Neural progenitor cell (in vitro differentiated cells): Measurements from ENCODE around the gene SMTNL1. TPM values are rescaled to one million over a fixed set of nuclear protein-coding genes. Genes with fewer than 3 reads are reported as not detected.
A peak's percentile ranks its signal among the peaks of the same experiment; 100 is the strongest.

Source experiments
- DNase-seq: peaks from one replicate; pipeline ENCODE4 v3.0.0-alpha.2; 2016; ENCODE audit warnings: low spot score
- H2AFZ ChIP-seq: fragments of 200-600 bp; sonication (generic); replicated peaks from 2 replicates; pipeline ENCODE4 v1.6.1; 2016; ENCODE audit warnings: antibody characterized with exemption
- H3F3A ChIP-seq: fragments of 200-600 bp; sonication (generic); 2 replicates; pipeline ENCODE4 v1.6.1; 2016; ENCODE audit warnings: antibody characterized with exemption, low read depth
- H3K27ac ChIP-seq: fragments of 200-600 bp; sonication (generic); 2 replicates; pipeline ENCODE4 v1.5.1; 2016; ENCODE audit warnings: mild to moderate bottlenecking
- H3K27me3 ChIP-seq: fragments of 200-600 bp; sonication (generic); 2 replicates; pipeline ENCODE4 v1.6.1; 2016; ENCODE audit warnings: mild to moderate bottlenecking, moderate library complexity
- H3K36me3 ChIP-seq: fragments of 200-600 bp; sonication (generic); 2 replicates; pipeline ENCODE4 v1.5.1; 2016
- H3K4me1 ChIP-seq: fragments of 200-600 bp; sonication (generic); 2 replicates; pipeline ENCODE4 v1.6.1; 2016; ENCODE audit warnings: mixed run types
- H3K4me2 ChIP-seq: fragments of 200-600 bp; sonication (generic); 2 replicates; pipeline ENCODE4 v1.6.1; 2016
- H3K4me3 ChIP-seq: fragments of 200-600 bp; sonication (generic); 2 replicates; pipeline ENCODE4 v1.5.1; 2016
- H3K79me2 ChIP-seq: fragments of 200-600 bp; sonication (generic); 2 replicates; pipeline ENCODE4 v1.6.1; 2016; ENCODE audit warnings: low read depth
- H3K9ac ChIP-seq: fragments of 200-600 bp; sonication (generic); 2 replicates; pipeline ENCODE4 v1.6.1; 2016
- H3K9me3 ChIP-seq: fragments of 200-600 bp; sonication (generic); 2 replicates; pipeline ENCODE4 v1.5.1; 2016; ENCODE audit warnings: low read depth
- H4K20me1 ChIP-seq: fragments of 200-600 bp; sonication (generic); 2 replicates; pipeline ENCODE4 v1.6.1; 2016; ENCODE audit warnings: low read depth
- H3K27ac Mint-ChIP-seq: 3 replicates; pipeline ENCODE4 v1.8.0; 2021; ENCODE audit warnings: mixed read lengths
- H3K27me3 Mint-ChIP-seq: 2 replicates; pipeline ENCODE4 v1.8.0; 2022; ENCODE audit warnings: low read depth, mild to moderate bottlenecking, inconsistent platforms, moderate library complexity, mixed read lengths; ENCODE audit not compliant: insufficient read depth
- H3K36me3 Mint-ChIP-seq: 3 replicates; pipeline ENCODE4 v1.8.0; 2021; ENCODE audit warnings: mixed read lengths
- H3K4me1 Mint-ChIP-seq: 3 replicates; pipeline ENCODE4 v1.8.0; 2021; ENCODE audit warnings: mixed read lengths
- H3K4me3 Mint-ChIP-seq: 3 replicates; pipeline ENCODE4 v1.8.0; 2021; ENCODE audit warnings: mild to moderate bottlenecking, moderate library complexity, mixed read lengths
- H3K9me3 Mint-ChIP-seq: 3 replicates; pipeline ENCODE4 v1.8.0; 2020; ENCODE audit warnings: mixed read lengths
- CTCF ChIP-seq: fragments of 200-600 bp; sonication (generic); IDR thresholded peaks from 2 replicates; pipeline ENCODE4 v1.5.1; 2017; ENCODE audit warnings: antibody characterized with exemption, mild to moderate bottlenecking
- EZH2 ChIP-seq: fragments of 200-600 bp; sonication (generic); IDR thresholded peaks from 2 replicates; pipeline ENCODE4 v1.6.1; 2017; ENCODE audit warnings: antibody characterized with exemption, mild to moderate bottlenecking, moderate library complexity
- EZH2phosphoT487 ChIP-seq: fragments of 200-600 bp; sonication (generic); IDR thresholded peaks from 2 replicates; pipeline ENCODE4 v1.6.1; 2017; ENCODE audit warnings: antibody characterized with exemption
- total RNA-seq: library from RNA; depleted of rRNA; stranded (reverse); fragments of >200 nt; gene quantifications from 2 replicates; pipeline ENCODE4 v1.2.3, GENCODE V29; 2015; ENCODE audit warnings: low replicate concordance

Gene SMTNL1
- total RNA-seq, 1 donor from 2014 or later: not detected

DNA sequence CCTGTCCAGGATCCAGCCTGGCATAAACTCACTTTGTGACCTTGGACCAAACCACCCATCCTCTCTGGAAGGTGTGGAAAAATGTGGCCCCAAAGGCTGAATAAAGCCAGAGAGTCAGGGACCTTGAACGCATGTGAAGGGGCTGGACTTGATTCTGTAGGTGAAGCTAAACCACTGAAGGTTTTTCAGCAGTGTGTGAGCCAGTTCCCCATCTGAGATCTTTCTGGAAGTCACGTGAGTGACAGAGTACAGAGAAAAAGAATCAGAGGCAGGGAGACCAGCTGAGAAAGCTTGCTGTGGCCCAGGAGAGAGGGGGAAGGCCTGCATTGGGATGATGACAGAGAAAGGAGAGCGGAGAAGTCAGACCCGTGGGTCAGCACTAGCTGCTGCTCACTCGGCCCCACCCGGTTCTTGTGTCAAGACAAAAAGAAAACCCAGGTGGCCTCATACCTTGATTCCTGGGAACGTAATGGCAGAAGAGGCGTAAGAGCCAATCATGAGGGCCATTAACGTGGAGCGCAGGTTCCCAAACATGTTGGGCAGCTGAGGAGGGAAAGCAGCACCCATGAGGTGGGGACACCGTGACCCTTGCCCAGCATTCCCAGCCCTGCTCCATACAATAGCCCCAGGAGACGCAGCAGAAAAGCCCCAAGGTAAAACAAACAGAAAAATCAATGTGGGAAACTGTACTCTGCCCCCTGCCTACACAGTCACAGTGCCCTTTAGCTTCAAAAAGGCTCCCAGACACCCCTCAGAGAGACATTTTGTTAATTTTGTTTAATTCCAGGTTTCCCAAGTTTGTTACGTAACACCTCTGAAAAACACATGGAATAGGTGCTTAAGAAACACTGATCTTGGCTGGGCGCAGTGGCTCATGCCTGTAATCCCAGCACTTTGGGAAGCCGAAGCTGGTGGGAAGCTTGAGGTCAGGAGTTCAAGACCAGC is 39.8 kb upstream of the SMTNL1 start:
- Mint-ChIP-seq H3K27ac (no peak overlapping the region), H3K36me3 (no peaks in the 10 kb centered on the region), H3K9me3 (no peaks in the 10 kb centered on the region), H3K4me1 (peaks cover 25% of the 10 kb centered on the region), H3K27me3 (peaks cover 21% of the 10 kb centered on the region), H3K4me3 (no peak overlapping the region)
- H3K27me3 ChIP-seq: peaks cover 31% of the 10 kb centered on the region
- no peak overlapping the region for H2AFZ ChIP-seq
- no peaks in the 10 kb centered on the region for H3K36me3 ChIP-seq
- H3K27ac ChIP-seq: no peak overlapping the region
- H3K9me3 ChIP-seq: no peaks in the 10 kb centered on the region
- no peak overlapping the region for H3K4me2 ChIP-seq
- TF ChIP-seq CTCF: no peak
- TF ChIP-seq EZH2: no peak
- no peak for TF ChIP-seq EZH2phosphoT487
- no peak overlapping the region for H3K9ac ChIP-seq
- H3K4me3 ChIP-seq: no peak overlapping the region
- H4K20me1 ChIP-seq: peaks cover 11% of the 10 kb centered on the region
- no peaks in the 10 kb centered on the region for H3F3A ChIP-seq
- no peaks in the 10 kb centered on the region for H3K4me1 ChIP-seq
- DNase-seq: no peak
- no peaks in the 10 kb centered on the region for H3K79me2 ChIP-seq

DNA sequence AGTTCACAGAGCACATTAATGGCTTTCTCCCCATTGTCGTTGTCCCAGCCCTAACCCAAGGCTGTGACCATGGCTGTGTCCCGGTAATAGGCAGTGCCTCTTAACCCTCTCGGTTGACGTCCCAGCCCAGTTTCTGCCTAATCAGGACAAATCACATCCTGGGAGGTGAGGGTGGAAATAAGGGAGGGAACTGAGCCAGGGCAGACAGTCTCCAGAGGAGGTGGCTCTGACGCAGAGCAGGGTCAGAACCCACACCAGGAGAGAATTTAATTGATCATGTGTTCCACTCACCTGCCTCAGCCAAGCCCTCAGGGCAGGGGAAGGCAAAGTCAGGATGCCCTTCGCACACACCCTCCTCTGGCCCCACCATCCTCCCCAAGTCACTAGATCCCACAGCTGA is 38.9 kb upstream of the SMTNL1 start:
- Histone ChIP-seq H3K79me2 (no peaks in the 10 kb centered on the region), H3K9ac (no peak overlapping the region), H3K9me3 (no peaks in the 10 kb centered on the region), H4K20me1 (peaks cover 11% of the 10 kb centered on the region), H3K4me2 (no peak overlapping the region), H3F3A (no peaks in the 10 kb centered on the region), H2AFZ (no peak overlapping the region), H3K27me3 (peaks cover 31% of the 10 kb centered on the region), H3K4me3 (no peak overlapping the region), H3K36me3 (no peaks in the 10 kb centered on the region), H3K27ac (no peak overlapping the region), H3K4me1 (no peaks in the 10 kb centered on the region)
- Mint-ChIP-seq H3K4me3 (no peak overlapping the region), H3K4me1 (peaks cover 25% of the 10 kb centered on the region), H3K36me3 (no peaks in the 10 kb centered on the region), H3K9me3 (no peaks in the 10 kb centered on the region), H3K27me3 (peaks cover 25% of the 10 kb centered on the region), H3K27ac (no peak overlapping the region)
- DNase-seq: no peak
- no peak for TF ChIP-seq EZH2phosphoT487
- TF ChIP-seq EZH2: no peak
- no peak for TF ChIP-seq CTCF

GRCh38 chr11:57499413-57499982 is 37.9 kb upstream of the SMTNL1 start:
- Histone ChIP-seq H4K20me1 (peaks cover 11% of the 10 kb centered on the region), H3K9me3 (no peaks in the 10 kb centered on the region), H3K4me2 (peak overlapping the region; percentile 71), H3K79me2 (no peaks in the 10 kb centered on the region), H2AFZ (no peak overlapping the region), H3K27ac (no peak overlapping the region), H3F3A (no peaks in the 10 kb centered on the region), H3K4me3 (peak overlapping the region; percentile 30), H3K27me3 (peaks cover 31% of the 10 kb centered on the region), H3K9ac (no peak overlapping the region), H3K4me1 (no peaks in the 10 kb centered on the region), H3K36me3 (no peaks in the 10 kb centered on the region)
- H3K9me3 Mint-ChIP-seq: no peaks in the 10 kb centered on the region
- peaks cover 25% of the 10 kb centered on the region for H3K4me1 Mint-ChIP-seq
- H3K27ac Mint-ChIP-seq: no peak overlapping the region
- peak; percentile 96 for DNase-seq
- H3K27me3 Mint-ChIP-seq: peaks cover 27% of the 10 kb centered on the region
- peak overlapping the region; percentile 57 for H3K4me3 Mint-ChIP-seq
- TF ChIP-seq EZH2phosphoT487 (no peak), EZH2 (no peak), CTCF (no peak)
- H3K36me3 Mint-ChIP-seq: no peaks in the 10 kb centered on the region
